Stimulated activated CD8-positive, alpha-beta memory T cell treated with anti-CD3 and anti-CD28 coated beads, Interleukin-2, amount 100 ng/mL, for 1 hour (primary cell): ENCODE measurements around the gene KCNK15.
"Not testable (repeated sequence)": the region's sequence is repeated elsewhere in the genome, so short reads cannot be mapped to it uniquely, and the experiment has no call there.

Experiments used
- DNase-seq, 2 donors: peaks; one replicate each; pipeline ENCODE4 v3.0.0-alpha.2; 2020; ENCODE audit warnings: low read depth in 2 of 2

The KCNK15 gene

GRCh38 chr20:44758247-44759101 is 12.8 kb downstream of the KCNK15 start:
- DNase-seq: no peak

GRCh38 chr20:44759595-44759994 is 13.9 kb downstream of the KCNK15 start:
- DNase-seq: no peak

GRCh38 chr20:44761423-44761822 is 15.8 kb downstream of the KCNK15 start:
- no peak for DNase-seq

GRCh38 chr20:44762466-44763140 is 16.9 kb downstream of the KCNK15 start:
- DNase-seq: no peak

GRCh38 chr20:44763798-44764197 is 18.1 kb downstream of the KCNK15 start:
- DNase-seq: not testable (repeated sequence)

GRCh38 chr20:44765091-44765490 is 19.4 kb downstream of the KCNK15 start:
- no peak for DNase-seq

GRCh38 chr20:44765701-44766347 is 20.2 kb downstream of the KCNK15 start:
- no peak for DNase-seq

GRCh38 chr20:44768256-44768655 is 22.6 kb downstream of the KCNK15 start:
- no peak for DNase-seq

GRCh38 chr20:44768854-44769480 is 23.3 kb downstream of the KCNK15 start:
- no peak for DNase-seq

- no peak for DNase-seq
These were observed 23.8 kb downstream of the KCNK15 start for GRCh38 chr20:44769481-44769863.

GRCh38 chr20:44770484-44771171 is 25.0 kb downstream of the KCNK15 start:
- no peak for DNase-seq

- DNase-seq: no peak
These were observed 25.5 kb downstream of the KCNK15 start for GRCh38 chr20:44771172-44771535.

- DNase-seq: no peak
These were observed 27.0 kb downstream of the KCNK15 start for GRCh38 chr20:44772636-44773035.

GRCh38 chr20:44773070-44773829 is 27.6 kb downstream of the KCNK15 start:
- DNase-seq: no peak

GRCh38 chr20:44776980-44777379 is 31.3 kb downstream of the KCNK15 start:
- no peak for DNase-seq

GRCh38 chr20:44780226-44780625 is 34.6 kb downstream of the KCNK15 start:
- DNase-seq: no peak

GRCh38 chr20:44781118-44781517 is 35.5 kb downstream of the KCNK15 start:
- no peak for DNase-seq

- no peak for DNase-seq
These were observed 36.1 kb downstream of the KCNK15 start for GRCh38 chr20:44781791-44782190.

GRCh38 chr20:44784688-44785087 is 39.0 kb downstream of the KCNK15 start:
- no peak for DNase-seq

- no peak for DNase-seq
These were observed 40.1 kb downstream of the KCNK15 start for GRCh38 chr20:44785768-44786167.

GRCh38 chr20:44787299-44787698 is 41.6 kb downstream of the KCNK15 start:
- no peak for DNase-seq
